GM20000 (cell line): ENCODE data around the gene ARHGAP24.

Experiments used
- DNase-seq: peaks from one replicate; pipeline ENCODE4 v3.0.0; 2012; ENCODE audit warnings: low spot score
- TF ChIP-seq, protein P1 (sequence below): IDR thresholded peaks from 2 replicates; pipeline ENCODE4 v1.5.1; 2012; ENCODE audit warnings: mild to moderate bottlenecking, control low read depth; ENCODE audit errors: extremely low read depth, missing control alignments

ARHGAP24 gene

DNA sequence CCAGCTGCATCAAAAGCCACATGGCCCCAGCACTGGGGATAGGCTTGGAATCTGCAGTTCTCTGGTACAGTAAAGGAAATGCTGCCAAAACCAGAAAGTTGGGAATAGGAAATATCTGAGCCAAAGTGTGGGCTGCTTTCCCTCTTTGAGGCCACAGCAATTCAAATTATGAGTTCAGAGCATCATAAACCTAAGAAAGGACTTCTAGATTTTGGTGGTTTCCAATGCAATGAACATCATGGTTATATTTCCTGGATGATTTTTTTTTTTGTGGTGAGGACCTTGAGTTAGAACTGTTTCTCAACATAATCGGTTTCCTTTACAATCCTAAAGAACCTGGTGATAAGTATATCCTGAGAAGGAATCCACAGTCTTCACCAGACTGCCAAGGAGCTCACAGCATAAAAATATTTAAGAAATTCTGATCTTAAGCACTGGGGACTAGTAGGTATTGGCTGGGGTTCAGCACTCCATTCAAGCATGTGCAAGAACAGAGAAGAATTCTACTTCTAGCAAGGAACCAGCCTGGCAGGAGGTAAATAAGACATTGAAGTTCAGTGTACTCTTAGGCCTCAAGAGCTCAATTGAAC is 29.8 kb upstream of the ARHGAP24 start:
- no peak for DNase-seq
- TF ChIP-seq, protein P1, sequence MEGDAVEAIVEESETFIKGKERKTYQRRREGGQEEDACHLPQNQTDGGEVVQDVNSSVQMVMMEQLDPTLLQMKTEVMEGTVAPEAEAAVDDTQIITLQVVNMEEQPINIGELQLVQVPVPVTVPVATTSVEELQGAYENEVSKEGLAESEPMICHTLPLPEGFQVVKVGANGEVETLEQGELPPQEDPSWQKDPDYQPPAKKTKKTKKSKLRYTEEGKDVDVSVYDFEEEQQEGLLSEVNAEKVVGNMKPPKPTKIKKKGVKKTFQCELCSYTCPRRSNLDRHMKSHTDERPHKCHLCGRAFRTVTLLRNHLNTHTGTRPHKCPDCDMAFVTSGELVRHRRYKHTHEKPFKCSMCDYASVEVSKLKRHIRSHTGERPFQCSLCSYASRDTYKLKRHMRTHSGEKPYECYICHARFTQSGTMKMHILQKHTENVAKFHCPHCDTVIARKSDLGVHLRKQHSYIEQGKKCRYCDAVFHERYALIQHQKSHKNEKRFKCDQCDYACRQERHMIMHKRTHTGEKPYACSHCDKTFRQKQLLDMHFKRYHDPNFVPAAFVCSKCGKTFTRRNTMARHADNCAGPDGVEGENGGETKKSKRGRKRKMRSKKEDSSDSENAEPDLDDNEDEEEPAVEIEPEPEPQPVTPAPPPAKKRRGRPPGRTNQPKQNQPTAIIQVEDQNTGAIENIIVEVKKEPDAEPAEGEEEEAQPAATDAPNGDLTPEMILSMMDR = no peak

DNA sequence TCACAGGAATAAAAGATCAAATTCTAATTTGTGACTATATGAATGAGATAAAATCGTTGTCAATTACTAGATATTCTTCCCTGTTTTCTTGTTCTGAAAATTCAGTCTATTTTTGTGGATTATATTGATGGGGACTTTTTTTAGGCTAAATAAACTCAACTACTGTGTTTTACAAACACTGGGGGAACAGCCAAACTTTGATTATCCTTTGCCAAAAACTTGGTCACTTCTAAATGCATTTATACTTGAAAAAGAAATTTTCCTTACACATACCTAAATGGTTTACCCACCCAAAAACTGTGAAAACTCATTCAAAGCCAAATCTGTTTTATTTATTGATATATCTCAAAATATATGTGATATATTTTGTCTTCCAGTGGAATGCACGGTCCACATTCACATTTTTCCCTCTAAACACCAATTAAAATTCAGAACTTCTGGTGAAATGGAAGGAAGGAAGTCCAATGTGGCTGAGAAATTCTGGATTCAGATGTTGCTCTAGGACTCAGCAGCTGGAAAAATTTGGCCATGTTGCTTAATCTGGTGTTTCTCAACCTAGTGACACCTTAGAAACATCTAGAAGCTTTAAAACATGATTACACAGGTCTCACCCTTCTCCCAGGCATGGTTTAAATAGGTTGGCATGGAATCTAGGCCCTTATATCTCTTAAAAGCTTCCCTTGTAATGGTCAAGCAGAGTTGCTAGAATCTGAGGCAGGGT is 28.6 kb upstream of the ARHGAP24 start:
- no peak for DNase-seq
- TF ChIP-seq, protein P1 = no peak

DNA sequence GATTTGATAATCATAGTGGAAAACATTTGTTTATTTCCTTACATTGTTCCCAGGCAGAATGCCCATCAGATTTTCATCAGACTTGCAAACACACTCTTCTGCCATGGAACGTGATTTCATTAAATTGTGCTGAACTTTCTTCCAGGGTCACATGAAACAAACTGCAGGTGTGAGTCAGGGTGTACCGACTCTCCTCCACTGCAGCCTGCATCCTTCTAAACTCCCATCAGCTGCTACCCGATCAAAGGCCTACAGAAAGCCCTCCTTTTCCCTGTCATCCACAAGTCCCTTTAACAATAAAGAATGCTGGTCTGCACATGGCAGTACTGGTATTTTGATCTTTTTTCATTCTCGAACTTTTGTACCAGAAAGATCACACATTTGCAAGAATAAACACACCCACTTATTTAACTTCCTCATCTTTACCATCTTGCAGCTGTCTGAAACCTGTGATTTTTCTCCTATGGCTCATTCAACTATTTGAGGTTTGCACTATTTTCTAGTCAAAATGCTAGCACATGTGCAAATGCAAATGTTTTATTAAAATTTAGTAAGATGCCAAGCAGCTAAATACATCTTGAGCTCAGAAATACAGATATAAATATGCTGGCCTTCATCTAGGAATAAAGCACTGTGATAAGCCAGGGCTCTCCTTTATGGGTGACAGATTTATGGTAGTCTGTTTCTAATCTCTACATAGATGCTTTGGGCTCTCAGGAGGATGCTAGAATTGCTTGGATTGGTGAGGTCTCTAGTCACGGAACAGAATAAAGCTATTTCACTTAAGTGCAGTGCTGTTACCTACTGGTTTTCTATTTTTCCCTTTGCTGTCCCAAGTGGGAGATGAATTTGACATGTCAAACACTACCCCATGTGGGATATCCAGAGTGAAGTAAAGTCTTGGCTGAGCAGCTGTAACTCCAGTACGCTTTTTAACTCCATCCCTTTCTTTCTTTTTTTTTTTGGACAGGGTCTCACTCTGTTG is 25.8 kb upstream of the ARHGAP24 start:
- no peak for DNase-seq

DNA sequence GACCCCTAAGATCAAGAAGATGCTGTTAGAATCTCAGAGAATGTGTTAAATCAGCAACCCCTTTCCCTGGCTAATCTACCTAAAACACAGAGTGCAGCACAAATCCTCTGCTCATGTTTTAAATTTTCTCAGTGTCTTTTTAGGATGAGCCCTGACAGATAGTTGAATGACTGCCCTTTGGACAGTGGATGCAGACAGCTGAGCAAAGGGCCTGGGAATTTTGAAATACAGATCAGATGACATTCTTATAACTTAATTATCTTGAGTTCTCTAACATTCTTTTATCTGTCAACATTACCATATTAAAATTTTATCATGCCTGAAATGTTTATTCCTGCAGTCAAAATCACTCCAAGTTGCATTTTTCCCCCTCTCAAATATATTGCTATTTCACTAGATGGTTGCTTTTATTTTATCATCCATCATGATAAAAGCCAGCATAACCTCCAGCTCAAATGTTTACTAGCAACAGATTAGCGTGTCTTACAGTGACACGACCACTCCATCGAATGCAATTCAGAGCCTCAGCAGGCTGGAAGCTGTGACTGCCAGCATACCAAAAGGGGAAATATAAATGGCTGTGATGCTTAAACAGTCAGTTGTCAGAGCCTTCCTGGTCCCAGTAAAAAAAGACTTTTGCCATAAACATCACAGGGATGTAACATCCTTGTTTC is 22.8 kb upstream of the ARHGAP24 start:
- DNase-seq = no peak
- TF ChIP-seq, protein P1 = no peak

More for the DNA sequence above, 25.8 kb upstream of the ARHGAP24 start:
- TF ChIP-seq, protein P1 = no peak

DNA sequence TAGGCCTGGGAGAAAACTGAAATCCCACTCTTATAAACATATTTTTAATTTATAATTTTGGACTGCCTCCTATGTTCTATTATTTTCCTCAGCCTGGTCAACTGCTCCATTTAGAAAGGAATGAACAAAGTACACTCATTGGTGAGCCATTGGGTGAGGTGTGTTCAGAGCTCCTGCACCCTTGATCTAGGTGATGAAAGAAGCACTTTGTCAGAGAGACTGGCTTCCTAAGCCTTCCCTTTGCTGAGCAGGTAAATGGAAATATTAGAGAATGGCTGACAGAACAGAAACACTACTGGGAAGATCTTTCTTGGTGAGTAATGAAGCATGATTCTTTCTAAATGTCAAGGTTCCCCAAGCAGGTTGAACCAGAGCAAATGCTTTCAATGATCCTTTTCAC is 19.0 kb upstream of the ARHGAP24 start:
- TF ChIP-seq, protein P1 = no peak
- no peak for DNase-seq

DNA sequence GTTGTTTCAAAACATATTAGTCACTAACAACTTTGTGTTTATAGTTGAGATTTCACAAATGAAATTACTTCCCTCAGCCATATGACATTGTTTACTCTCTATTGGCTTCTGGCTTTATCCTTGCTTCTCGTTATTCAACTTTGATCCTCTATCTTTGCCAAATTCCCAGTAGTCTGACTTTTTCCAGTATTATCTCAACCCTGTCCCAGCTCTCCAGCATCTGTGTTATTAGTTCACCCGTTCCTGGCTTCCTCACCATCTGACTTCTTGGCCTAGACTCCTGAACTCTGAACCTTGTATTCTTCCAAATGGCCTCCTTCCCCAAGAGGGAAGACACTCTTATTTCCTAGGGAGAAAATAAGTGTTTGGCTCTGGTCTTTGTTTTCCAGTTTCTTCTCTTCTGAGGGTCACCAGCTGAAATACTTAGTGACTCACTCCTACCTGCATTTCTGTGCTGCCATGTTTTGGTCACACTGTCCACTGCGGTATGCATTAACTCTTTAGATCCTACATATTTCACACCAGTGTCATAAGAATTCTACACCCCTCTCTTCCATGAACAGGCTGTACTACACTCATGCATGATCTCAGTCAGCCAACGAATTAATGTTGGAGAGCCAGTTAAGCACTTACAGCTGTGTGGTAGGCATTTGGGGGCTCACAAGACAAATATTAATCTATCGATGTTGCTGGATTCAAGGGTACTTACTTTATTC is 17.0 kb upstream of the ARHGAP24 start:
- DNase-seq = no peak
- TF ChIP-seq, protein P1 = no peak
